HG02840 (cell line): ENCODE measurements around the gene CRTC3.
A peak's percentile ranks its signal among the peaks of the same experiment; 100 is the strongest.
"Not testable (repeated sequence)": the region's sequence is repeated elsewhere in the genome, so short reads cannot be mapped to it uniquely, and the experiment has no call there.

Experiments
- ATAC-seq: cut with Tn5 transposase; IDR thresholded peaks from one replicate; pipeline ENCODE4 v1.9.1; 2021; ENCODE audit warnings: mild to moderate bottlenecking, moderate library complexity, moderate number of reproducible peaks; ENCODE audit not compliant: unreplicated experiment, low FRiP score

Gene CRTC3

DNA sequence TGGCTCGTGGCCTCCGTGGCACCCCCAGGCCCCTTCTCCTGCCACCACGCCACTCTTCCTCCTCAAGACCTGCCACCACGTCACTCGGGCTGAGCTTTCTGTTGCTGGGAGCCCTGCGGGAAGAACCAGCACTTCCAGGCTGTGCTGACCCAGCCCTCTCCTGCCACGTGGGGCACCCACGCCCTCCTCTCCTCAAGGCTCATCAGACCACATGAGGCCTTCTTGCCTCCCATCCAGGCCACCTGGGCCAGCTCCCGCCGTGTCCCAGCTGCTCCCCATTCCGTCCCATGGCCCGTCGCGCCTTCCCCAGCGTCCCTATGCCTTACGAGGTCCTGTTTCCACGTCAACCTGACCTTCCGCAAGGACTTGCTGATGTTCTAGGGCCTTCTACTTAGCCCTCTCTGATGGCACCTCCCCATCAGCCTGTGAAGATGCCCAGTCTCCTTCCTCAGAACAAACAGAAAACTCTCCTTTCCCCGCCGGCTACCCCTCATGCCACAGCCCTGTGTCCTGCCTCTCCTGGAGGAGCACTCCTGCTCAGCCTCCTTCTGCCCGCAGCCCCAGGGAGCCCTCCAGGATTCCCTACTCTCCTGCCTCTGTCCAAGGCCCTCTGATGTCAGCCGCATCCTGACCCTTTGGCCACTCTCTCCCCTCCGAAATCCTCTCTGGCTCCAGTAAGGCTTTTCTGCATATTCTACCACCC, 116.3 kb downstream of the CRTC3 start:
- ATAC-seq = no peak

- ATAC-seq = no peak
Measured at GRCh38 chr15:90646662-90647305, 117.1 kb downstream of the CRTC3 start.

DNA sequence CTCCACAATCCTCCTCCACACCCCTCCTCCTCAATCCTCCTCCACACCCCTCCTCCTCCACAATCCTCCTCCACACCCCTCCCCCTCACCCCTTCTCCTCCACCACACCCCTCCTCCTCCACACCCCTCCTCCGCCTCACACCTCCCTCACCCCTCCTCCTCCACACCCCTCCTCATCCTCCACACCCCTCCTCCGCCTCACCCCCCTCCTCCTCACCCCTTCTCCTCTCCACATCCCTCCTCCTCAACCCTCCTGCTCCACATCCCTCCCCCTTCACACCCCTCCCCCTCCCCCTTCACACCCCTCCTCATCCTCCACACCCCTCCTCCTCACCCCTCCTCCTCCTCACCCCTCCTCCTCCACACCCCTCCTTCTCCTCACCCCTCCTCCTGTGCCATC, 117.6 kb downstream of the CRTC3 start:
- no peak for ATAC-seq

DNA sequence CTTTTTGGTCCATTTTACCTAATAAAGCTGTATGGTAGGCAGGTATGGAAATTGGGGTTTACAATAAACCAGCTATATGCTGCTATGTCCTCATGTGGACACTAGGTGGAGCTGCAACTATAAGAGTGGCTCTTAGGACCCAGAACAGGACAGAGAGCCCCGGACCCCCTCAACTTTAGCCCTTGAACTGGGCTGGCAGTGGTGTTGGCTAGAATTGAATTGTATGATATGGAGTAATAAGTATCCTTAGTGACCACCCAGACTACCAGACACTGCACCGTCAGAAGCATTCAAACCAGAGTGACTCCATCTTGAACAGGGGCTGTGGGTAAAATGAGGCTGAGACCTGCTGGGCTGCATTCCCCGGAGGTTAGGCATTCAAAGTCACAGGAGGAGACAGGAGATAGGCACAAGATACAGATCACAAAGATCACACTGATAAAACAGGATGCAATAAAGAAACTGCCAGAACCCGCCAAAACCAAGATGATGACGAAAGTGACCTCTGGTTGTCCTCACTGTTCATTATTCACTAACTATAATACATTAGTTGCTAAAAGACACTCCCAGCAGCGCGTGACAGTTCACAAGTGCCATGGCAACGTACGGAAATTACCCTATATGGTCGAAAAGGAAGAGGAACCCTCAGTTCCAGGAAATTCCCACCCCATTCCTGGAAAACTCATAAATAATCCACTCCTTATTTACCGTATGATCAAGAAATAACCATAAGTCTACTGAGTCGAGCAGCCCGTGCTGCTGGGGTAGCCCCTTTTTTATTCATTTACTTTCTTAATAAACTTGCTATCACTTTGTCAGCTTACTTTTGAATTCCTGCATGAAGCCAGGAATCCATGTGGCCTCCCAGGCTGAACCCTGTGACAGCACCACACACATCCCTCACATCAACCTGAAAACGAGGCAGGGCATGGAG, 118.7 kb downstream of the CRTC3 start:
- no peak for ATAC-seq

- no peak for ATAC-seq
Measured at GRCh38 chr15:90650117-90650955, 120.6 kb downstream of the CRTC3 start.

DNA sequence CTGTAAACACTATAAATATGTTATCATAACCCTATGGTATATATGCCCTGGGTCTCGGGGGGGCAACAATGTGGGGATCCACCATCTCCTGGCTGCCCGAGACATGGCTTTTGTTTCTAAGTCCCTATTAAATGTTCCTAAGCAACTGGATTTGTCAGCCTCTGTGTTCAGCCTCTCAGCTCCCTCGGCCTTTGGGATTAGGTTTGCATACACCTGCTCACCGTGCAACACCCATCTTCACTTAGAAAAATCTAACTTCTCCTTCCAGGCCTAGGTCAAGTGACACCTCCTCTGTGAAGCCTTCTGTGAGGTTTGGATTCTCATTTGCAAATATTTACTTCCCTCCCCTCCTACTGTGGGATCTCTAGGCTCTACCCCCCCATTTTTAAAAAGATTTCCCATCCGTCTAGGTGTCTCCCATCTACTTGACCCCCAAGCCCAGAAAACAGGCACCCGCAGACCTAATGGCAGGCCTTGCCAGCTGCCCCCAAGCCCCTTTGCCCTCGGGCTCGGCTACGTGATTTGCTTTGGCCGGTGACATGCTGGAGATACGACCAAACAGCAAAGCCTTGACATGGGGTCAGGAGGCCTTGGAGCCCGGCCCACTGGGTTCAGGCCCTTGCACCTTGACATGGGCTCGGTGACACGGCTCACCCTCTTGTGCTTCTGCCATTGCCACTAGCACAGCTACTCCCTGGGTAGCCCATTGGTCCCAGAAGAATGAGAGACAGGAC, 121.4 kb downstream of the CRTC3 start:
- ATAC-seq = no peak

DNA sequence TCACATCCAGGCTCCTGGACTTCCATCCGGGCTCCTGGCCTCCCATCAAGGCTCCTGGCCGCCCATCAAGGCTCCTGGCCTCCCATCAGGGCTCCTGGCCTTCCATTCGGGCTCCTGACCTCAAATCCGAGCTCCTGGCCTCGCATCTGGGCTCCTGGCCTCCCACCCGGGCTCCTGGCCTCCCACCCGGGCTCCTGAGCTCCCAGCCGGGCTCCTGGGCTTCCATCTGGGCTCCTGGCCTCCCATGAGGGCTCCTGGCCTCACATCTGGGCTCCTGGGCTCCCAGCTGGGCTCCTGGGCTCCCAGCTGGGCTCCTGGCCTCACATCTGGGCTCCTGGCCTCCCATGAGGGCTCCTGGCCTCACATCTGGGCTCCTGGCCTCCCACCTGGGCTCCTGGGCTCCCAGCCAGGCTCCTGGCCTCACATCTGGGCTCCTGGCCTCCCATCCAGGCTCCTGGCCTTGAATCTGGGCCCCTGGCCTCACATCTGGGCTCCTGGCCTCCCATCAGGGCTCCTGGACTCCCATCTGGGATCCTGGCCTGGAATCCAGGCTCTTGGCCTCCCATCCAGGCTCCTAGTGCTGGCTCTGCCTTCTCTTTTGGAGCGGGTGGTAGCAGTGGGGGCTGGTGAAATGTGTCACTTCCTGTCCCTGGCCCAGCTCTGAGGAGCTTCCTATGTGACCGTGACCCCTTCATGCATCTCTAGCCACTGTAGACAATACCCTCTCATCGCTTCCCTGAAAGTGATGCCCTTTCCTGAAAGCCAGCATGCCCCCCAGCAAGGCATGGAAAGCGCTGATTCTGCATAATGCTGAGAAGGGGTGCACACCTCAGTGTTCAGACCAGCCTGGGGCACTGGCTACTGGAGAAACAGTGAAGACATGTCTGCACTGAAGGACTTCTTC, 124.8 kb downstream of the CRTC3 start:
- ATAC-seq = no peak

DNA sequence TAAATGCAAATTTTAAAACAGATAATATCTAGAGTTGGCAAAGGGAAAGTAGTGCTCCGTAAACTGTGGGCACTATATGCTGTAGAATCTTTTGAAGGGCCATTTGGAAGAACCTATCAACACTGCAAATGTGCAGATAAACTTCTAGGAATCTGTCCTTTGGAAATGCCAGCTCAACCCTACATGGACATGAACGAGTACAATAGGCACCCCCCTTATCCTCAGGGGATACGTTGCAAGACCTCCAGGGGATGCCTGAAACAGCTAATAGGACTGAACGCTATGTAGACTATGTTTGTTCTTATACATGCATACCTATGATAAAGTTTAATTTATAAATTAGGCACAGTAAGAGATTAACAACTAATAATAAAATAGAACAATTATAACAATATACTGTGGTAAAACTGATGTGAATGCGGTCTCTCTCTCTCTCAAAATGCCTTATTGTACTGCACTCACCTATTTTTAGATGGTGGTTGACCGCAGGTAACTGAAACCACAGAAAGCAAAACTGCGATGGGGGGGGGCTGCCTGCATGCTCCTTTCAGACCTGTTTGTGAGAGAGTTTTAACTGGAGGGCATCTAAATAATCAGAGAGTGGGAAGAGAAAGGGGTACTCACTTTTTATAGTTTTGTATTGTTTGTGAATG, 127.9 kb downstream of the CRTC3 start:
- ATAC-seq = not testable (repeated sequence)

- ATAC-seq = no peak
Measured at GRCh38 chr15:90659481-90659880, 129.8 kb downstream of the CRTC3 start.

GRCh38 chr15:90660195-90660998, 130.7 kb downstream of the CRTC3 start:
- peak; percentile 63 for ATAC-seq

- not testable (repeated sequence) for ATAC-seq
Measured at GRCh38 chr15:90660999-90661330, 131.2 kb downstream of the CRTC3 start.

DNA sequence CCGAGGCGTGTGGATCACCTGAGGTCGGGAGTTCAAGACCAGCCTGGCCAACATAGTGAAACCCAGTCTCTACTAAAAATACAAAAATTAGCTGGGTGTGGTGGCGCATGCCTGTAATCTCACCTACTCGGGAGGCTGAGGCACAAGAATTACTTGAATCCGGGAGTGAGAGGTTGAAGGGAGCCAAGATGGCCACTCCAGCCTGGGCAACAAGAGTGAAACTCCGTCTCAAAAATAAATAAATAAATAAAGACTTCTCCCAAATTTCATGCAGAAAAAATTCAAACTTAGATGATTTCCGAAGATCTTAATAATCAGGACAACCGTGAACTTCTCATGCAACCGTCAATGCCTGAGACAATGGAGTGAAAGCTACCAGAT, 134.3 kb downstream of the CRTC3 start:
- not testable (repeated sequence) for ATAC-seq

DNA sequence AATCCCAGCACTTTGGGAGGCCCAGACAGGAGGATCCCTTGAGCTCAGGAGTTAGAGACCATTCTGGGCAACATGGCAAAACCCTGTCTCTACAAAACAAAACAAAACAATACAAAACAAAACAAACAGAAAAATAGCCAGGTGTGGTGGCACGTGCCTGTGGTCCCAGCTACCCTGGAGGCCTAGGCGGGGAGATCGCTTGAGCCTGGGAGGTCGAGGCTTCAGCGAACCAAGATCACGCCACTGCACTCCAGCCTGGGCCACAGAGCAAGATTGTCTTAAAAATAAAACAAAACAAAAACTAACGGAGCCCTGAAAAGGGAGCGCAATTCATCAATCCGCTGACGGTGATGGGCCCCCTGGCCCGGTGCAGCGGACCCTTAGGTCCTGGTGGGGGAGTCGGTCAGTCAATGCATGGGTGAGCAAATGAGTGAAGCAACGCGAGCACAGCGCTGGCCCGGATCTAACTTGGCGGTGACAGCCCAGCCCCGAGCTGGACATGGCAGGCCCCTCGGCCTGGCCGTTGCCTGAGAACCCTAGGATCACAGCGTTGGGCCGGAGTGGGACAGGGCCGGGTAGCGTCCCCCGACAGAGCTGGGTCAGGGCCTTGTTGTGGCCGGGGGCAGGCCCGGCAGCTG, 135.0 kb downstream of the CRTC3 start:
- peak; percentile 4 for ATAC-seq

DNA sequence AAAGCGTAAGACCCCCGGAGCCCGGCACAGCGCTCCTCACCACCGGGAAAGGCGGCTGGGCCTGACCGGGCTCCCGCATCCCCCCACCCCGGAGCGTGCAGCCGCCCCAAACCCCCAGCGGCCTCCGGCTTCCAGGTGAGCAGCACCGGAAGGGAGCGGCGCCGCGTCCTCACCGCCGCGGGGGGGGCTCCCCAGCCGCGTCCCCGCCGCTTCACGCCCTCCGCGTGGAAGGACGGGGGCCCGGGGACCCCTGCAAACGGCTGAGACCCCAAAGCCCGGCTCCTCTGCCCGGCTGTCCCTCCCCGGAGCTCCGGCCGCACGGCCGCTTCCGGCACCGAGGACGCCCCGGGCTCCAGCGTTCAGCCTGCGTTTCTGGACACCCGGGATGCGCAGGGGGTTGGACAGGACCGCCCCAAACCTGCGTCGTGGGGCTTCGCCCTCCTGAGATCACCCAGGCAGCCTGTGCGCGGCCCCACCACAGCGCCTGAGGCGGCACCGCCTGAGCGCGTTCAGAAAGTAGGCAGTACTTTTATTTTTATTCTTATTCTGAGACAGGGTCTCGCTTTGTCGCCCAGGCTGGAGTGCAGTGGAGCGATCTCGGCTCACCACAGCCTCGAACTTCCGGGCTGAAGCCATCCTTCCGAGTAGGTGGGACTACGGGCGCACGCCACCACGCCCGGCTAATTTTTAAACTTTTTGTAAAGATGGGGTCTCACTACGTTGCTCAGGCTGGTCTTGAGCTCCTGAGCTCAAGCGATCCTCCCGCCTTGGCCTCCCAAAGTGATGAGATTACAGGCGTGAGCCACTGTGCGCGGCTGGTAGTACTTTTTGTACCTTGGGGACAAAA, 135.8 kb downstream of the CRTC3 start:
- ATAC-seq = peak; percentile 51

DNA sequence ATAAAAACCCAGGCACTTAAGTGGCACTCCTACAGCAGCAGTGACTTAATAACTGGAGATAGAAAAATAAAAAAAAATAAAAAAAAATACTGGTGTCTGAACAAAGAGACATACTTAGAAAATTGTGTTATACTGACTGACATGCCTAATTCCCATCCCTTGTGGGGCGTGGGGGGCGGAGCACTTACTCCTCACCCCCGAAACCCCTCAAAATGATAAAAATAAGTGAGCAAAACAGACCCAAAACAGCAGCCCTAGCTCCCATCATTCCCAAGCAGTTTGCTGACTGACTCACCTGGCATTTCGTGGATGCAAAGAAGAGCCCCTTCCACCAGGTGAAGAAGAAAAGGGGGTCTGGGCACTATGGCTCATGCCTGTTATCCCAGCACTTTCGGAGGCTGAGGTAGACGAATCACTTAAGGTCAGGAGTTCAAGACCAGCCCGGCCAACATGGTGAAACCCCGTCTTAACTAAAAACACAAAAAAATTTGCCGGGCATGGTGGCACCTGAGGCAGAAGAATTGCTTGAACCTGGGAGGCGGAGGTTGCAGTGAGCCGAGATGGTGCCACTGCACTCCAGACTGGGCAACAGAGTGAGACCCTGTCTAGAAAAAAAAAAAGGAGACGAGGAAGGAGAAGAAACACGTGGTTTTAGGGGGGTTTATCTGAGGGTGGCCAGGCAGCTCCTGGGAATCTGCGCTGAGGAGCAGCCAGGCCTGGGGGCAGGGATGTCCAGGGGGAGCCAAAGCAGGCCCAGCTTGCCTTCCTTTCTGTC, 136.6 kb downstream of the CRTC3 start:
- no peak for ATAC-seq
